Liver (tissue), 3 donors: ENCODE measurements around the gene ALCAM.

Experiments used
- CTCF ChIP-seq: fragments of 150-350 bp; IDR thresholded peaks from 2 replicates; pipeline ENCODE4 v1.5.1; 2017; ENCODE audit warnings: improper control_type of control experiment, low read depth, low read length; ENCODE audit not compliant: missing input control
- FOXA1 ChIP-seq: IDR thresholded peaks from 2 replicates; pipeline ENCODE4 v1.6.1; 2016; ENCODE audit warnings: antibody characterized with exemption
- FOXA2 ChIP-seq: IDR thresholded peaks from 2 replicates; pipeline ENCODE4 v1.6.1; 2016; ENCODE audit warnings: antibody characterized with exemption
- GABPA ChIP-seq, 2 donors: IDR thresholded peaks in 1 of 2; conservative IDR thresholded peaks in 1 of 2; 2 replicates each; pipeline ENCODE4 v1.6.1; 2016; ENCODE audit warnings: antibody characterized with exemption in 2 of 2, mild to moderate bottlenecking in 1 of 2, moderate library complexity in 1 of 2
- MAX ChIP-seq: IDR thresholded peaks from 2 replicates; pipeline ENCODE4 v1.6.1; 2016; ENCODE audit warnings: antibody characterized with exemption
- RAD21 ChIP-seq, 2 donors: IDR thresholded peaks; 2 replicates each; pipeline ENCODE4 v1.6.1; 2016; ENCODE audit warnings: antibody characterized with exemption in 2 of 2, mild to moderate bottlenecking in 2 of 2
- REST ChIP-seq: IDR thresholded peaks from 2 replicates; pipeline ENCODE4 v1.6.1; 2016; ENCODE audit warnings: antibody characterized with exemption, mild to moderate bottlenecking
- TAF1 ChIP-seq: conservative IDR thresholded peaks from 2 replicates; pipeline ENCODE4 v1.6.1; 2016; ENCODE audit warnings: antibody characterized with exemption, mild to moderate bottlenecking
- YY1 ChIP-seq: IDR thresholded peaks from 2 replicates; pipeline ENCODE4 v1.6.1; 2016; ENCODE audit warnings: antibody characterized with exemption, mild to moderate bottlenecking
- ZBTB33 ChIP-seq: IDR thresholded peaks from 2 replicates; pipeline ENCODE4 v1.6.1; 2016; ENCODE audit warnings: antibody characterized with exemption
- donor health status: healthy.
- donor health status: healthy.

- TF ChIP-seq CTCF (no peak), YY1 (no peak), FOXA2 (no peak), MAX (no peak), GABPA (IDR thresholded peaks at IDR 0.05 in 1 of 2, conservative IDR thresholded peaks at IDR 0.05 in 1 of 2) (no peak), REST (no peak), RAD21 (IDR thresholded peaks at IDR 0.05) (no peak), ZBTB33 (no peak), FOXA1 (no peak), TAF1 (no peak)
Measured at GRCh38 chr3:105465251-105465853, 98.6 kb downstream of the ALCAM start.
